K562 (cell line): ENCODE measurements around the gene HEMK1. TPM values are rescaled to one million over a fixed set of nuclear protein-coding genes. Genes with fewer than 3 reads are reported as not detected.

Experiments used
- ATAC-seq: fragments of 200-7000 bp; cut with Tn5 transposase; 3 replicates; pipeline ENCODE4 v1.9.1; 2020; ENCODE audit warnings: moderate library complexity
- BruUV-seq: library from RNA; stranded (reverse); fragments of 400-500 nt; replicated peaks from 2 replicates; lab custom pipeline; 2021; lab: Mats Ljungman, UMichigan
- CTCF ChIA-PET: fragments of 300-600 bp; formaldehyde crosslinking; extraction: SDS; loops from one replicate; lab custom pipeline; 2021; ENCODE audit warnings: low intra/inter-chr PET ratio; lab: Yijun Ruan, JAX
- POLR2A ChIA-PET: fragments of 300-600, 350-650 bp; sonication (Branson Sonifier 250); formaldehyde crosslinking; extraction: SDS; loops from one replicate; lab custom pipeline; 2021; ENCODE audit warnings: antibody characterized with exemption, inconsistent platforms; lab: Yijun Ruan, JAX
- DNase-seq, 4 experiments: peaks; one replicate each; pipeline versions ENCODE4 v3.0.0 to v3.0.0-alpha.2; 2011 to 2018; ENCODE audit warnings: low spot score in 3 of 4, mixed read lengths in 3 of 4; ENCODE audit errors: extremely low read depth in 1 of 4
- FAIRE-seq: peaks from 2 replicates; lab custom pipeline; 2011; peaks lifted over from hg19 to GRCh38; lab: Jason Lieb, UNC
- H2AFZ ChIP-seq: 2 replicates; pipeline ENCODE4 v1.6.0; 2011; ENCODE audit warnings: low read depth, low read length, control low read depth, inconsistent platforms
- H3K27ac ChIP-seq: fragments of 200-600 bp; 3 replicates; pipeline ENCODE4 v1.8.0; 2011; ENCODE audit warnings: low read depth, mild to moderate bottlenecking, control low read depth, inconsistent platforms, low read length, moderate library complexity, mixed read lengths; ENCODE audit errors: extremely low read depth
- H3K27me3 ChIP-seq, 2 experiments: fragments of 300-600 bp in 1 of 2; 2 replicates in 1 of 2; 3 replicates in 1 of 2; pipeline versions ENCODE4 v1.6.0 to v1.8.0; 2011; ENCODE audit warnings: inconsistent platforms in 2 of 2, low read length in 2 of 2, mild to moderate bottlenecking in 1 of 2, mixed read lengths in 1 of 2, moderate library complexity in 1 of 2; ENCODE audit not compliant: control insufficient read depth in 2 of 2, insufficient read depth in 2 of 2
- H3K36me3 ChIP-seq: fragments of 300-600 bp; 3 replicates; pipeline ENCODE4 v1.8.0; 2011; ENCODE audit warnings: mild to moderate bottlenecking, low read length, inconsistent platforms; ENCODE audit not compliant: control insufficient read depth, insufficient read depth
- H3K4me1 ChIP-seq, 2 experiments: fragments of 200-600 bp in 1 of 2; replicated peaks in 1 of 2; 2 replicates in 1 of 2; 3 replicates in 1 of 2; pipeline versions ENCODE4 v1.5.1 to v1.8.0; 2011; ENCODE audit warnings: inconsistent platforms in 2 of 2, low read length in 2 of 2, mild to moderate bottlenecking in 1 of 2, mixed read lengths in 1 of 2, moderate library complexity in 1 of 2; ENCODE audit not compliant: control insufficient read depth in 2 of 2, insufficient read depth in 2 of 2
- H3K4me2 ChIP-seq: 2 replicates; pipeline ENCODE4 v1.6.1; 2011; ENCODE audit warnings: low read length, control low read depth, inconsistent platforms, mixed read lengths; ENCODE audit not compliant: insufficient read depth
- H3K4me3 ChIP-seq: fragments of 200-600 bp; sonication (generic), shearing (Covaris generic); 2 replicates; pipeline ENCODE4 v1.5.1; 2016; ENCODE audit warnings: control low read depth, inconsistent platforms
- H3K79me2 ChIP-seq: fragments of 200-600 bp; 3 replicates; pipeline ENCODE4 v1.8.0; 2011; ENCODE audit warnings: low read length, inconsistent platforms; ENCODE audit not compliant: control insufficient read depth, insufficient read depth
- H3K9ac ChIP-seq, 2 experiments: 2 replicates each; pipeline versions ENCODE4 v1.6.0 to v1.6.1; 2011; ENCODE audit warnings: low read depth in 2 of 2, low read length in 2 of 2, control low read depth in 1 of 2, inconsistent platforms in 1 of 2, mild to moderate bottlenecking in 1 of 2, mixed read lengths in 1 of 2; ENCODE audit not compliant: insufficient read depth in 1 of 2
- H3K9me1 ChIP-seq: one replicate; pipeline ENCODE4 v1.6.0; 2011; ENCODE audit warnings: inconsistent platforms, mild to moderate bottlenecking, low read length, moderate library complexity; ENCODE audit not compliant: control insufficient read depth, insufficient read depth
- H3K9me3 ChIP-seq: replicated peaks from 2 replicates; pipeline ENCODE4 v1.5.1; 2011; ENCODE audit warnings: low read depth, low read length, inconsistent platforms; ENCODE audit not compliant: control insufficient read depth, insufficient read depth
- H4K20me1 ChIP-seq: replicated peaks from 2 replicates; pipeline ENCODE4 v1.6.1; 2011; ENCODE audit warnings: low read length, inconsistent platforms, mixed read lengths; ENCODE audit not compliant: control insufficient read depth, insufficient read depth
- ELF1 ChIP-seq: fragments of 200-800 bp; sonication (Bioruptor generic); IDR thresholded peaks from 2 replicates; pipeline ENCODE4 v1.6.1; 2016; ENCODE audit warnings: missing genetic modification characterization, missing compliant biosample characterization
- EP300 ChIP-seq: IDR thresholded peaks from 2 replicates; pipeline ENCODE4 v1.6.1; 2012; ENCODE audit warnings: low read length, improper control_type of control experiment
- FOSL1 ChIP-seq: fragments of 200-800 bp; sonication (Bioruptor generic); conservative IDR thresholded peaks from 2 replicates; pipeline ENCODE4 v1.6.1; 2016; ENCODE audit warnings: missing genetic modification characterization, missing compliant biosample characterization
- FOXM1 ChIP-seq, 2 experiments: fragments of 450-650 bp in 1 of 2; sonication (generic) in 1 of 2; formaldehyde crosslinking in 1 of 2; IDR thresholded peaks; 2 replicates each; pipeline versions ENCODE4 v1.6.1 to v1.9.0; 2017 to 2022; ENCODE audit warnings: low read depth in 2 of 2, mild to moderate bottlenecking in 2 of 2, missing genetic modification reagents in 1 of 2, moderate library complexity in 1 of 2
- MYC ChIP-seq, 2 experiments: fragments of 250-450 bp in 1 of 2; sonication (Bioruptor Pico) in 1 of 2; IDR thresholded peaks; 2 replicates each; pipeline versions ENCODE4 v1.5.1 to v1.6.1; 2012 to 2021; ENCODE audit warnings: low read depth in 2 of 2, borderline replicate concordance in 1 of 2, improper control_type of control experiment in 1 of 2, low read length in 1 of 2, mild to moderate bottlenecking in 1 of 2, moderate library complexity in 1 of 2
- NFYB ChIP-seq: IDR thresholded peaks from 2 replicates; pipeline ENCODE4 v1.6.1; 2011; ENCODE audit warnings: mild to moderate bottlenecking, moderate library complexity; ENCODE audit not compliant: insufficient read length; ENCODE audit errors: extremely low read depth
- NRF1 ChIP-seq, 2 experiments: fragments of 450-650 bp; IDR thresholded peaks in 1 of 2; conservative IDR thresholded peaks in 1 of 2; 2 replicates each; pipeline ENCODE4 v1.6.1; 2014; ENCODE audit warnings: mild to moderate bottlenecking in 2 of 2
- SMC3 ChIP-seq: conservative IDR thresholded peaks from 2 replicates; pipeline ENCODE4 v1.6.1; 2011; ENCODE audit warnings: low read depth, low read length, improper control_type of control experiment; ENCODE audit not compliant: insufficient read depth
- STAG1 ChIP-seq: sonication (generic); formaldehyde crosslinking; IDR thresholded peaks from 2 replicates; pipeline ENCODE4 v1.5.0; 2020; ENCODE audit warnings: missing genetic modification reagents, borderline replicate concordance
- YBX1 ChIP-seq: fragments of 450-650 bp; IDR thresholded peaks from 2 replicates; pipeline ENCODE4 v1.7.1; 2016; ENCODE audit warnings: mild to moderate bottlenecking
- ZKSCAN8 ChIP-seq: fragments of 200-800 bp; sonication (Bioruptor generic); IDR thresholded peaks from 2 replicates; pipeline ENCODE4 v1.6.1; 2016; ENCODE audit warnings: missing genetic modification characterization, missing compliant biosample characterization
- ZNF184 ChIP-seq: sonication (generic); formaldehyde crosslinking; IDR thresholded peaks from 2 replicates; pipeline ENCODE4 v1.5.0; 2020; ENCODE audit warnings: missing genetic modification reagents
- ZNF589 ChIP-seq: fragments of 200-800 bp; sonication (Bioruptor generic); IDR thresholded peaks from 2 replicates; pipeline ENCODE4 v1.6.1; 2016; ENCODE audit warnings: low read depth, missing genetic modification characterization, missing compliant biosample characterization
- WGBS: fragments of 100-300 bp; shearing (Covaris generic); methylation state at CpG from one replicate; pipeline ENCODE4 v1.1.6; 2016; ENCODE audit warnings: low coverage, mixed read lengths; ENCODE audit not compliant: insufficient coverage; ENCODE audit errors: missing lambda C conversion rate; 5-methylcytosine and 5-hydroxymethylcytosine counted together
- in situ Hi-C: fragments of 300-500 bp; cut with MboI; formaldehyde crosslinking; loops from 4 replicates; pipeline ENCODE4 v1.15.0; 2018; ENCODE audit warnings: inconsistent platforms, mixed read lengths
- intact Hi-C: fragments of 100-400 bp; cut with micrococcal nuclease; formaldehyde crosslinking; loops from 2 replicates; pipeline ENCODE4 v1.14.2; 2022
- polyA plus RNA-seq, 8 experiments: library from polyadenylated mRNA; depleted of rRNA in 4 of 8; stranded (reverse) in 5 of 8; unstranded in 3 of 8; fragments of >200 nt; fragmentation: Nextera tagmentation in 2 of 8; fragmentation: Illumina TruSeq in 1 of 8; extraction: Ambion mirVana in 2 of 8; extraction: Trizol in 1 of 8; gene quantifications; 2 replicates each; pipeline versions ENCODE4 v1.2.1 to v1.2.3, GENCODE V29; 2011 to 2014; ENCODE audit warnings: inconsistent platforms in 1 of 8, missing spikeins in 1 of 8
- total RNA-seq, 7 experiments: library from RNA; depleted of rRNA in 6 of 7; stranded (reverse); fragments of >200 nt in 6 of 7; fragmentation: Illumina TruSeq in 2 of 7; extraction: Trizol in 2 of 7; gene quantifications; 2 replicates each; pipeline versions ENCODE4 v1.2.1 to v1.2.3, GENCODE V29; 2011 to 2021; ENCODE audit warnings: low replicate concordance in 1 of 7
- TF ChIP-seq, protein P1 (sequence below), 3 experiments: IDR thresholded peaks in 2 of 3; conservative IDR thresholded peaks in 1 of 3; 2 replicates each; pipeline ENCODE4 v1.5.1; 2011 to 2012; ENCODE audit warnings: low read length in 3 of 3, mild to moderate bottlenecking in 3 of 3, control low read depth in 2 of 3, improper control_type of control experiment in 1 of 3, inconsistent platforms in 1 of 3, low read depth in 1 of 3, mixed read lengths in 1 of 3, moderate library complexity in 1 of 3; ENCODE audit not compliant: insufficient read depth in 2 of 3
- TF ChIP-seq, protein P2 (sequence below), 3 experiments: fragments of 200-800 bp in 1 of 3; sonication (Bioruptor generic) in 1 of 3; sonication (generic) in 1 of 3; formaldehyde crosslinking in 1 of 3; IDR thresholded peaks; 2 replicates each; pipeline versions ENCODE4 v1.6.1 to v1.8.0; 2016 to 2022; ENCODE audit warnings: mild to moderate bottlenecking in 2 of 3, missing compliant biosample characterization in 2 of 3, missing genetic modification characterization in 2 of 3, missing genetic modification reagents in 1 of 3

Gene HEMK1
- total and polyA plus RNA-seq, 9 of the 15 experiments (the other 6 are each of a cell fraction or from before 2014, with no cell fraction given), result 2.0 to 16.8 (median 11.4) TPM

DNA sequence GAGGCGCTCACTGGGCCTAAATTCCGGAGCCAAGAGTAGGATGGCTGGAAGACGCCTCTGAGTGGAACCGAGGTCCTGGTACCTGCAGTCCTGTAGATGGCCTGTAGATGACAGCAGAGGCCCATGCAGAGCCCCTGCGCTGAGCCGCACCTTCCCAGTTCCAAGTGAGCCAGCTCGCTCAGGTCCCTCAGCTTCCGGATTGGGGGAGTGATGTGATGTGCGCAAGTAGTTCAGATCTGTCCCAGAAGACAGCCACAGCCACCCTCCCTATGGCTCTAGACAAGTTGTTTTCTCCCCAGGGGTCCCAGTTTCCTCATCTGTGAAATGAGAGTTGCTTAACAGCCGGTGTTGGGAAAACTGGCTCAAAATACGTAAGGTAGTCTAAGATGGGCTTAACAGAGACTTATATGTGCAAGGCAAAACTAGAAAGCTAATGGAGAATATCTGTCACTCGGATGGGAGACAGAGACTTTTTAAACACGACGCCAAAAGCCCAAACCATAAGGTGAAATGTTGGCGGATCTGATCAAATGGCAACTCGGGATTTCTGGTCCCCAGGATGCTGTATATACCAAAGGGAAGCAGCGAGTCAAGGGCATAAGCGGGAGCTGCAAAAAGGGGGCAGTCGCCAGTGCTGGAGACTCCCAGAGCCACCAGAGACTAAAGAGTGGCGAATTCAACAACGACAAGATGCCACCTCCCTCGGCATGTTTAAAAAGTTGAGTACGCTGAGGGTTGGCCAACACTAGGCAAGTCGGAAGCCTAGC, 46.9 kb downstream of the HEMK1 start:
- Histone ChIP-seq H3K27ac (peak overlapping the region; percentile 42; the same call in 2 of the 3 replicates), H3K9me3 (no peaks in the 10 kb centered on the region), H4K20me1 (peaks cover 8% of the 10 kb centered on the region; the same call in 1 of the 2 replicates), H3K9ac (peak overlapping the region; percentile 22 to 82; a peak in 2 of 4 replicates), H3K9me1 (no peaks in the 10 kb centered on the region), H3K27me3 (no peaks in the 10 kb centered on the region), H3K36me3 (peaks cover 20% of the 10 kb centered on the region; the same call in 2 of the 3 replicates), H3K4me1 (peaks cover 24 to 42% of the 10 kb centered on the region in 2 experiments; a peak in 4 of 5 replicates), H3K79me2 (peaks cover 58% of the 10 kb centered on the region), H2AFZ (peak overlapping the region; percentile 77), H3K4me3 (peak overlapping the region; percentile 72), H3K4me2 (peak overlapping the region; percentile 79)
- 8% methylated on average over 21 of the region's 24 CpGs for WGBS
- intact Hi-C loops, result loop anchor here (1.0 to 10.0 kb wide), 2 partner anchors 36 to 769 kb away; partner anchors contain the start of gene MANF
- in situ Hi-C loops, result loop anchor here (5.0 kb wide), 1 partner anchor 761 kb away; no protein-coding TSS in a partner anchor
- peak; percentile 50 to 87 (median 70) for DNase-seq
- ATAC-seq, result peak; percentile 34
- ChIA-PET CTCF (interaction anchor here (0.7 to 5.4 kb wide), 6 partner anchors 16 to 1066 kb away, joined by 3 to 56 read pairs (median 3); no protein-coding TSS in a partner anchor), POLR2A (interaction anchor here (0.6 to 1.2 kb wide), 4 partner anchors 15 to 1054 kb away, joined by 3 to 6 read pairs (median 4); no protein-coding TSS in a partner anchor)
- peak; percentile 75 for FAIRE-seq
- BruUV-seq, result no TSS peak
- TF ChIP-seq EP300 (0 out of 2 replicates have a peak, but pooled peaks have one; percentile 16), YBX1 (no peak), FOXM1 (IDR thresholded peaks at IDR 0.05; ENCODE audit: low read depth) (no peak), FOXM1 (CRISPR knock-in tag; IDR thresholded peaks at IDR 0.05; ENCODE audit: low read depth) (no peak), SMC3 (peak; percentile 72; the same call in 1 of the 2 replicates), ELF1 (tag) (peak; percentile 45; the same call in 1 of the 2 replicates), ZNF589 (CRISPR knock-in tag) (0 out of 2 replicates have a peak, but pooled peaks have one; percentile 24), NFYB (no peak), MYC (IDR thresholded peaks at IDR 0.05; ENCODE audit: low read depth, low read length) (0 out of 2 replicates have a peak, but pooled peaks have one; percentile 32), MYC (CRISPR knock-in tag; IDR thresholded peaks at IDR 0.05; ENCODE audit: borderline replicate concordance, low read depth) (no peak), NRF1 (conservative IDR thresholded peaks at IDR 0.05 in 1 of 2, IDR thresholded peaks at IDR 0.05 in 1 of 2) (peak; percentile 48 to 65; a peak in 3 of 4 replicates), FOSL1 (tag) (0 out of 2 replicates have a peak, but pooled peaks have one; percentile 5), STAG1 (CRISPR knock-in tag) (peak; percentile 66; the same call in 1 of the 2 replicates), ZNF184 (CRISPR knock-in tag) (peak; percentile 96), ZKSCAN8 (CRISPR knock-in tag) (0 out of 2 replicates have a peak, but pooled peaks have one; percentile 25)
- TF ChIP-seq, protein P1, sequence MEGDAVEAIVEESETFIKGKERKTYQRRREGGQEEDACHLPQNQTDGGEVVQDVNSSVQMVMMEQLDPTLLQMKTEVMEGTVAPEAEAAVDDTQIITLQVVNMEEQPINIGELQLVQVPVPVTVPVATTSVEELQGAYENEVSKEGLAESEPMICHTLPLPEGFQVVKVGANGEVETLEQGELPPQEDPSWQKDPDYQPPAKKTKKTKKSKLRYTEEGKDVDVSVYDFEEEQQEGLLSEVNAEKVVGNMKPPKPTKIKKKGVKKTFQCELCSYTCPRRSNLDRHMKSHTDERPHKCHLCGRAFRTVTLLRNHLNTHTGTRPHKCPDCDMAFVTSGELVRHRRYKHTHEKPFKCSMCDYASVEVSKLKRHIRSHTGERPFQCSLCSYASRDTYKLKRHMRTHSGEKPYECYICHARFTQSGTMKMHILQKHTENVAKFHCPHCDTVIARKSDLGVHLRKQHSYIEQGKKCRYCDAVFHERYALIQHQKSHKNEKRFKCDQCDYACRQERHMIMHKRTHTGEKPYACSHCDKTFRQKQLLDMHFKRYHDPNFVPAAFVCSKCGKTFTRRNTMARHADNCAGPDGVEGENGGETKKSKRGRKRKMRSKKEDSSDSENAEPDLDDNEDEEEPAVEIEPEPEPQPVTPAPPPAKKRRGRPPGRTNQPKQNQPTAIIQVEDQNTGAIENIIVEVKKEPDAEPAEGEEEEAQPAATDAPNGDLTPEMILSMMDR (IDR thresholded peaks at IDR 0.05 in 2 of 3, conservative IDR thresholded peaks at IDR 0.05 in 1 of 3; ENCODE audit: insufficient read depth in 2 of 3, low read depth in 1 of 3, low read length in 3 of 3), result peak; percentile 89 to 94 (median 93)
- TF ChIP-seq, protein P2, sequence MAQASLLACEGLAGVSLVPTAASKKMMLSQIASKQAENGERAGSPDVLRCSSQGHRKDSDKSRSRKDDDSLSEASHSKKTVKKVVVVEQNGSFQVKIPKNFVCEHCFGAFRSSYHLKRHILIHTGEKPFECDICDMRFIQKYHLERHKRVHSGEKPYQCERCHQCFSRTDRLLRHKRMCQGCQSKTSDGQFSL (CRISPR knock-in tag; IDR thresholded peaks at IDR 0.05), result peak; percentile 34; the same call in 1 of the 2 replicates
- TF ChIP-seq, protein P2 (tag; IDR thresholded peaks at IDR 0.05), result no peak
